GM18858 (cell line): ENCODE data around the gene SELENON.

Experiments
- ATAC-seq: cut with Tn5 transposase; IDR thresholded peaks from one replicate; pipeline ENCODE4 v1.9.1; 2021; ENCODE audit not compliant: unreplicated experiment

Gene SELENON

DNA sequence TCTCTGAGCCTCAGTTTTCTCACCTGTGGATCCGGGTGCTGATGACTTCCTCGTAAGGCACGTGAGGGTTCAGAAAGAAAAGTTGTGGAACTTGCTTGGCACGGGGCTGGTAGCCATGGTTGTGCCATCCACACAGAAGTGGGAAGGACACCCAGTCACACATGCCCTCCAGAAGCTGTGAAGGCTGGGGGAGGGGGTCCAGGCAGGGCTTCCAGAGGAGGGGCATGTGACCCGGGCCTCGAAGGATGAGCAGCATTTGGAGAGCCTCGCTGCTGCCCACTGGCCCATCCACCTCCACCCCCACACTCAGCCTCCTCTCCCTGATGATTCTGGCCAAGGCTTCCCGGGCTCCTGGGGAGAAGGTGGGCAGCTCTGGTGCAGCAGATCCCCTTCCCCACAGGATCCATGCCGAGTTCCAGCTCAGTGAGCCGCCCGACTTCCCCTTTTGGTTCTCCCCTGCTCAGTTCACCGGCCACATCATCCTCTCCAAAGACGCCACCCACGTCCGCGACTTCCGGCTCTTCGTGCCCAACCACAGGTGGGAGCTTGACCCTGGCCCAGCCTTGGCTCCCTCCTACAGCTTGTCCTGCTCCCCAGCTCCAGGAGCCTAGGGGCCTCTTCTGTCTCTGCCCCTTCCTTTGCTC, 9.4 kb downstream of the SELENON start:
- ATAC-seq = no peak

GRCh38 chr1:25809929-25810328, 9.9 kb downstream of the SELENON start:
- ATAC-seq = no peak

DNA sequence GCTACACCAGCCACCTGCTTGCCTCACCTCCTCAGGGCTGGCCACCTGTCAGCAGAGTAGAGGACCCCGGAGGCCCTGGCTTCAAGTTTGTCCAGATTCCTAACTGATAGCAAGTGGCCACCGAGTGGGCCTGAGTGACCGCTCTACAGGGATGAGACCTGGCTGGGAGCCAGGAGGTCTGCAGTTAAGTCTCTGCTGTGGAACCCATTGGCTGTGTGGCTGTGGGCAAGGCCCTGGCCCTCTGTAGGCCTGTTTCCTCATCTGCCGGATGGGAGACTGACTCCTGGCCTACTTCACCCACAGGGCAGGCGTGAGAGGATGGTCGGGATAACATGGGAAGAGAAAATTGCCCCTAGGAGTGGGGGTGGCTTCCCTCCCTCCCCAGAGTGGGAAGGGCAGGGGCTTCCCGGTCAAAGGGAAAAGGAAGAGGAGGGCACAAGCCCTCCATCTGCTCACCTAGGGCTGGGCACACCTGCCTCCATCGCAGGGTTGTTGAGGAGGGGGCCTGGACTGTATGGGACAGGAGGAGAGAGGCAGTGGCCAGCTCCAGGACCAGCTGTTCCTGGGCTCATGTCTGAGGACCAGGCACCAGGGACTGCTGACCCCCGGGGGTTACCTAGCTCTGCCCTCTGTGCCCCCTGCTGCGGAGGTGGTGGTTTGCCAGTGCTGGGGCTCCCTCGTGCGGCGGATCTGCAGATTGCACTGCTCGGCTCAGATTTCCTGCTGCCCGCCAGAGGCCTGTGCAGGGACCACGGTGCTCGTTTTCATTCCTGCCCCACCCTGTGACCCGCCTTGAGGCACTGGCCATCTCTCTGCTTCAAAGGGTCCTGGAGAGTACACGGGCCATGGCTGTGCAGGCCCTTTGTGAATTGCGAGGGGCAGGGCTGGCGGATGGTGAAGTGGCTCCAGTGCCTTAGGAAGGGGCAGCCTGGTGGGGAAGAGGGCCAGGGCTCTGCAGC, 10.6 kb downstream of the SELENON start:
- no peak for ATAC-seq

DNA sequence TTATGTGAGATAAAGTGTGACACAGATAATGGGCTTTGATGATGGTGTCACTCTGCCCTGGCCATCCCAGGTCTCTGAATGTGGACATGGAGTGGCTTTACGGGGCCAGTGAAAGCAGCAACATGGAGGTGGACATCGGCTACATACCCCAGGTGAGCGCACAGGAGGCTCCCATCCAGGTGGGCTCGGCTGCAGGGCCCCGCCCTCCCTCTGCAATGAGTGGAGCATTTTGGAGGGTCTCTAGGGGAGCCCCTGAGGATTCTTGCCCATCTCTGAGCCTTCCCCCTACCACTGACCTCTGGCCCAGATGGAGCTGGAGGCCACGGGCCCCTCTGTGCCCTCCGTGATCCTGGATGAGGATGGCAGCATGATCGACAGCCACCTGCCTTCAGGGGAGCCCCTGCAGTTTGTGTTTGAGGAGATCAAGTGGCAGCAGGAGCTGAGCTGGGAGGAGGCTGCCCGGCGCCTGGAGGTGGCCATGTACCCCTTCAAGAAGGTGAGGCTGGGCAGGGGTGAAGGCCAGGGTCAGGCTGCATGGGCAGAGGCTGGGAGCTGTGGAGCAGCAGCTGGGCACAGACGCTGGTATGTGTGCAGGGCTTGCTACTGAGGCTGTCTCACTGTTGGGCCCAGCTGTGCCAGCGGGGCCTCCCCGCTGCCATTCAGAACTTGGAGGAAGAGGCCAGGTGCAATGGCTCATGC, 11.5 kb downstream of the SELENON start:
- no peak for ATAC-seq

DNA sequence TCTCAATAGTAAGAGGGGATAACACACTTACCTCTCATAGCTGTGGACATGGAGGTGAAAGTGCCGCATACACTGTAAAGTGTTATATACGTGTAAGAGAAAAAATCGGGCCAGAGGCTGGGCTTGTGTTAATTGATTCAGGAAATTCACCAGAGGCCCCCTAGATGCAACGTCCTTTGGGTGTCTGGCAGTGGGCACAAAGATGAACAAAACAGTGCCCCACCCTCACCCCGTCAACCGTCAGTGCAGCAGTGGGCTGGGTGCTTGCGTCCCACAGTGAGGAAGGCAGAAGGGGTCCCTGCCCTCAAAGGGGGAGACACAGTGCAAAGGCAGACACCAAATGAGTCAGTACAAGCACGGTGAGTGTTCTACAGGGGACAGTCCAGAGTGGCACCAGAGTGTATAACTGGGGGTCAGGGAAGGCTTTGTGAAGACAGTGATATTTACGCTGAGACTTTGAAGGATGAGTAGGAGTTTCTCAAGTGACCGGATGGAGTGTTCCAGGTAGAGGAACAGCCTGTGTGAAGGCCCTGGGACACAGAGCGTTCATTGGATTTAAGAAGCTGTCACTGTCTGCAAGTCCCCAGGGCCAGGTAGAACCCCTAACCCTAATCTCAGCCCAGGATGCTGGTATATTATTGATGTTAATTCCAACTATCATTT, 13.2 kb downstream of the SELENON start:
- no peak for ATAC-seq

- ATAC-seq = no peak
Observed at GRCh38 chr1:25813734-25814471, 13.9 kb downstream of the SELENON start.

GRCh38 chr1:25814549-25815087, 14.6 kb downstream of the SELENON start:
- ATAC-seq = no peak

GRCh38 chr1:25815208-25816111, 15.5 kb downstream of the SELENON start:
- no peak for ATAC-seq

GRCh38 chr1:25816112-25816718, 16.2 kb downstream of the SELENON start:
- no peak for ATAC-seq

DNA sequence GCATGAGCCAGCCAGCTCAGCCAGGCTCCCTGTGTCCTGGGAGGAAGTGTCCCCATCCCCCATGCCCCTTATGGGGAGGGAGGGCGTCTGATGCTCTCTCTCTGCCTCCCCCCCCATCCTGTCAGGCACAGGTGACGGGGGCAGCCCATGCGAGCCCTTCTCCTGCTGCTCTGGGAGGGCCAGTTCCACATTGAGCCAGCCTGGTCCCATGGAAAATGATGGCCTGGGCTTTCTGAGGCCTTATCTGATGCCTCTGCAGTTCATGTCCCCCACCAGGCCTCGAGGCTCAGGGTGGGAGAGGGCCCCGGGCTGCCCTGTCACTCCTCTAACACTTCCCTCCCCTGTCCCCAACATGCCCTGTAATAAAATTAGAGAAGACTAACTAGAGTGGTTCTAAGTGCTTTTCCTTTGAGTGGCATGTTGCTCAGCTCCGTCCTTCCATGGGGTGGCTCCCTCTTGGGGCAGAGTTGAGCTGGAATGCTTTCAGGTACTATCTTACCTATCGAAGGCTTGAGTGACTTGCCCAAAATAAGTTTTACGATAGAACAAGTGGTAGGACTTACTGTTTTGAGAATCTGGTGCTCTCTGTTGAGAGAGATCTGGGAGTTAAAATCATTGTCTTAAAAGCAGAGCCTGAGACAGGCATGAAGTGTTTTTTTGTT, 18.0 kb downstream of the SELENON start:
- ATAC-seq = no peak

GRCh38 chr1:25818569-25818968, 18.6 kb downstream of the SELENON start:
- no peak for ATAC-seq

GRCh38 chr1:25819491-25820246, 19.7 kb downstream of the SELENON start, which contains the start of gene MTFR1L:
TSS of gene MTFR1L (plus strand) at chr1:25819954. CDS start at chr1:25823105, 3,151 bp downstream.
- peak; percentile 65 for ATAC-seq

DNA sequence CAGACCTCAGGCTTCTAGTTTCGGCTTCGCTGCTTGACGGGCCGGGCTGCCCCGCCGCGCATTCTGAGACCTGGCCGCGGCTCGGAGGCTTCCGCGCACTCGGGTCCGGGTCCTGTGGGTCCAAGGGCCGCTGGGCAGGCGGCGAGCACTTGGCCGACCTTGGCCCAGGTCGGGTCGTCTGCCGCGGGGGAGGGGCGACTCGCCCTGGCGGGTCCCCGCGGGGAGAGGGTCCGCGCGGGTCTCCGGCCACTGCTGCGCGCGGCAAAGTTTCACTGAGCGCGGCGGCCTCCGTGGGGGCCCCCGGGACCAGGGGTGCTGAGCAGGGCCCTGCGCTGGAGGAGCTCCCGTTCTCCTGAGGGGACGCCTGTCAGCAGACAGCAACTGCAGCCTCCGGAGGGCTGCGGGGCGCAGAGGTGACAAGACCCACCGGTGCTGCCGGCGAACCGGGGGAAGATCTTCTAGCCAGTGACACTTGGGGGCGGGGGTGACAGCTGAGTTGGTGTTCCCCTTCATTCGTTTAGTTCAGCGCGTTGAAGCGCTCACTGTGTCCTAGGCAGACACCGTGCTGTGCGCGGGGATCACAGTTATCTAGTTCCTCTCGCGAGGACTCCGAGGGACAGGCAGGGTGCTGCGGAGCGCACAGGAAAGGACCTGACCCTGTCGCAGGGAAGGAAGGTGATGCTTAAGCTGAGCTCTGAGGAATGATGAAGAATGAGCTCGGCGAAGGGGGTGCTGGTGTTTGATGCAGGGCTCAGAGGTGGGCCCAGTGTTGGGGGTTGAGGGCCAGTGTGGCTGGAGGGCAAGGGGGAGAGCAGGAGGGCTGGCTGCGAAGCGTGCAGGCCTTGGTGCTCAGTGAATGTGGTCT, 20.5 kb downstream of the SELENON start:
- no peak for ATAC-seq

DNA sequence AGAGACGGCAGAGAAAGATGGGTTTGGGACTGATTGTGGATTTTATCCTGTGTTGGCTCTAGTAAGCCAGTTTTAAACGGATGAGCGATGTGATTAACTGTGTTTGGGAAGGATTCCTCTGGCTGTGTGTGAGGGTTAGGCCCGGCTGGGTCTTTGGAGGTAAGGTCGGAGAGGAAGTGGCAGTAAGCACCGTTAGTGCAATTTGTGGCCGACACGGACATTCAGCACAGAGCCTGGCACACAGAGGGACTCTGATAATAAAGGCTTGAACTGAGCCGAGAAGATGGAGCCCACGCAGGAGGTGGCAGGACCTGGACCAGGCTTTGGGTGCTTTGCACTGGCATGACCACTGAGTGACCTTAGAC, 21.1 kb downstream of the SELENON start:
- no peak for ATAC-seq

GRCh38 chr1:25821630-25822091, 21.7 kb downstream of the SELENON start:
- no peak for ATAC-seq

DNA sequence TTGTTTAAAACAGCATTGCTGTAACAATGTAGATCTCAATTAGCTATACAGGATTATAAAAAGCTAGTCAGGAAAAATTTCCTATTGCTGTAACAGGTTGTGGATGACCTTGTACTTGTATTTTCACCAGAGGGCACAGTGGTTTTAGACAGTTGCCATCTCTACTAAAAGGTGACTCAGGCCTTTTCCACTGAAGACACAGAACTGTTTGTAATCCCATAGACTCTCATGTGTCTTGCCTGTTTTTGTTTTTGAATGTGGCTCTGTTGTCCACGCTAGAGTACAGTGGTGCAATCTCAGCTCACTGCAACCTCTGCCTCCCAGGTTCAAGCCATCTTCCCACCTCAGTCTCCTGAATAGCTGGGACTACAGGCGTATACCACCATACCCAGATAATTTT, 25.6 kb downstream of the SELENON start:
- ATAC-seq = no peak
